ENCODE results near the gene PMVK. TPM values are rescaled to one million over a fixed set of nuclear protein-coding genes. Genes with fewer than 3 reads are reported as not detected.

PMVK gene
- total RNA-seq, 3 donors from 2014 or later: 15.0 to 16.7 (median 16.4) TPM

DNA sequence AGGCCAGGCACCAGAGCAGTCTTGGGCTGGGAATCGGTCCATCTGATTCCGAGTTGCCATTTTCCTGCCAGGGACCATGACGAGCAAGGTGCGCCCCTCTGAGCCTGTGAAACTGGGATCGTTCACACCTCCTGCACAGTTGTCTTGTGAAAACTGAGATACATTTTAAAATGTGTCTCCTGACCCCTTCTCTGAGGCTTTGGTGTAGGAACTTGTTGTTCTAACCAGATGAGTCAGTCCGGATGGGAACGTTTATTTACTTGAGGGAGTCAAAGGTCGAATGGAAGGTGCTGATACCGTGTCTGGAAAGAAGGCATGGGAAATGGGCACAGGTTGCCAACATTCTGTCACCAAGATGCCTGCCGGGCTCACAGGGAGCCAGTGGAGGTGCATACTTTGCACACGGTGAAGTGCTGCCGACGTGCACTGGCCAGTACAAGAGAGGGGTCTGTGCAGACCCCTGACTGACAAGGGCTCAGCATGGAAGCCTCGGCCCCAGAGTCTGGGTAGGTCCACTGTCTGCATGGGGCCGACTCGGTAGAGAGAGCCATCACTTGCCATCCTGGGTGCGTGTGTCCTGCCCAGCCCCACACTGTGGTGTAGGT is 59.0 kb downstream of the PMVK start:
- Histone ChIP-seq H3K27me3 (no peaks in the 10 kb centered on the region), H3K4me3 (no peak overlapping the region), H3K9me3 (no peaks in the 10 kb centered on the region), H3K4me1 (no peaks in the 10 kb centered on the region), H3K27ac (no peak overlapping the region), H3K36me3 (no peaks in the 10 kb centered on the region)
- no peak for DNase-seq (ENCODE audit: low spot score in 2 of 2)
- intact Hi-C loops (cut with DNase I; ENCODE audit: low total_unique reads): no loop called here
- TF ChIP-seq POLR2A (IDR thresholded peaks at IDR 0.05) (no peak), POLR2AphosphoS5 (IDR thresholded peaks at IDR 0.05) (no peak)
- TF ChIP-seq, protein P1, sequence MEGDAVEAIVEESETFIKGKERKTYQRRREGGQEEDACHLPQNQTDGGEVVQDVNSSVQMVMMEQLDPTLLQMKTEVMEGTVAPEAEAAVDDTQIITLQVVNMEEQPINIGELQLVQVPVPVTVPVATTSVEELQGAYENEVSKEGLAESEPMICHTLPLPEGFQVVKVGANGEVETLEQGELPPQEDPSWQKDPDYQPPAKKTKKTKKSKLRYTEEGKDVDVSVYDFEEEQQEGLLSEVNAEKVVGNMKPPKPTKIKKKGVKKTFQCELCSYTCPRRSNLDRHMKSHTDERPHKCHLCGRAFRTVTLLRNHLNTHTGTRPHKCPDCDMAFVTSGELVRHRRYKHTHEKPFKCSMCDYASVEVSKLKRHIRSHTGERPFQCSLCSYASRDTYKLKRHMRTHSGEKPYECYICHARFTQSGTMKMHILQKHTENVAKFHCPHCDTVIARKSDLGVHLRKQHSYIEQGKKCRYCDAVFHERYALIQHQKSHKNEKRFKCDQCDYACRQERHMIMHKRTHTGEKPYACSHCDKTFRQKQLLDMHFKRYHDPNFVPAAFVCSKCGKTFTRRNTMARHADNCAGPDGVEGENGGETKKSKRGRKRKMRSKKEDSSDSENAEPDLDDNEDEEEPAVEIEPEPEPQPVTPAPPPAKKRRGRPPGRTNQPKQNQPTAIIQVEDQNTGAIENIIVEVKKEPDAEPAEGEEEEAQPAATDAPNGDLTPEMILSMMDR (IDR thresholded peaks at IDR 0.05): no peak

DNA sequence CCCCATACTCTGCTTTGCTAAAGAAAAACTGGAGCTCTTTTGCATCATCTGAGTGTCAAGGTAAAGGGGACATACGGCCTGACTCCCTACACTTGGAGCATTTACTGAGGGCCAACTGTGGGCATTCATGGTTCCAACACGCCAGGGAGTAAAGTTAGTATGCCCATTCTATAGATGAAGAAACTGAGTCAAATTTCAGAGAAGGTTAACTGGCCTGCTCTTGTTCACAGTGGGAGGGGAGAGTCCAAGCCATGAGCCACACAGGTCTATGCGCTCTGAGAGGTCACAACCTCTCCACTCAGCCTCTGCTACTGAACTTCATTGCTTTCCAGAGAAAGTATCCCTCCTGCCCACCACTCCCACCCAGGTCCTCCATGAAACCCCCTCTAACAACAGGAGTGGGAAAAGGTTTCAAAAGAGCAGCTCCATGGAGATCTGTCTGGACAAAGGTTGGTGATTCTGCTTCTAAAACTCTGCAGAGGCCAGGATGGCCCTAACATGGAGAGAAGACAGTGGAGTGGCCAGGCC is 59.6 kb downstream of the PMVK start:
- no peak for DNase-seq (ENCODE audit: low spot score in 2 of 2)
- intact Hi-C loops (cut with DNase I; ENCODE audit: low total_unique reads): no loop called here
- no peaks in the 10 kb centered on the region for H3K9me3 ChIP-seq

More for the DNA sequence above, 59.6 kb downstream of the PMVK start:
- H3K4me1 ChIP-seq: no peaks in the 10 kb centered on the region
- no peak overlapping the region for H3K27ac ChIP-seq
- H3K36me3 ChIP-seq: no peaks in the 10 kb centered on the region
- H3K27me3 ChIP-seq: no peaks in the 10 kb centered on the region
- no peak overlapping the region for H3K4me3 ChIP-seq
- TF ChIP-seq POLR2AphosphoS5 (IDR thresholded peaks at IDR 0.05) (no peak), POLR2A (IDR thresholded peaks at IDR 0.05) (no peak)
- TF ChIP-seq, protein P1 (IDR thresholded peaks at IDR 0.05): no peak

Other genes starting within 250 kb of the PMVK start
- 1 to 10 TPM in 2 of 3 donors, under 1 TPM in 1; 0.96 to 1.6 (median 1.0) TPM for gene KCNN3, start 66.4 kb downstream of the PMVK start, total RNA-seq
- gene PBXIP1, start 19.4 kb upstream of the PMVK start, total RNA-seq: 100 to 1,000 TPM in 2 of 3 donors, 10 to 100 TPM in 1; 79.3 to 156 (median 105) TPM
- 10 to 100 TPM; 14.6 to 26.2 (median 20.3) TPM for gene PYGO2, start 25.1 kb upstream of the PMVK start, total RNA-seq
- 100 to 1,000 TPM in 2 of 3 donors, 10 to 100 TPM in 1; 94.4 to 177 (median 134) TPM for gene SHC1, start 34.0 kb upstream of the PMVK start, total RNA-seq
- 100 to 1,000 TPM in 1 of 3 donors, 10 to 100 TPM in 2; 44.6 to 104 (median 47.3) TPM for gene CKS1B, start 38.0 kb upstream of the PMVK start, total RNA-seq
- gene FLAD1, start 46.6 kb upstream of the PMVK start, total RNA-seq: 10 to 100 TPM; 27.0 to 42.7 (median 39.3) TPM
- not detected for gene LENEP, start 56.9 kb upstream of the PMVK start, total RNA-seq
- 10 to 100 TPM; 45.6 to 82.5 (median 53.4) TPM for gene ZBTB7B, start 66.1 kb upstream of the PMVK start, total RNA-seq
- 1 to 10 TPM in 2 of 3 donors, under 1 TPM in 1; 0.48 to 4.4 (median 3.3) TPM for gene DCST2, start 97.1 kb upstream of the PMVK start, total RNA-seq
- gene DCST1, start 97.1 kb upstream of the PMVK start, total RNA-seq: under 1 TPM; 0.16 to 0.66 (median 0.44) TPM
- 100 to 1,000 TPM in 2 of 3 donors, 10 to 100 TPM in 1; 97.8 to 155 (median 109) TPM for gene ADAM15, start 114.6 kb upstream of the PMVK start, total RNA-seq
- 10 to 100 TPM in 2 of 3 donors, 1 to 10 TPM in 1; 4.8 to 26.6 (median 23.9) TPM for gene EFNA4, start 127.0 kb upstream of the PMVK start, total RNA-seq
- 1 to 10 TPM; 1.6 to 7.2 (median 6.6) TPM for gene EFNA3, start 142.1 kb upstream of the PMVK start, total RNA-seq
- 100 to 1,000 TPM in 2 of 3 donors, 10 to 100 TPM in 1; 18.7 to 163 (median 120) TPM for gene EFNA1, start 191.2 kb upstream of the PMVK start, total RNA-seq
- 10 to 100 TPM; 25.0 to 32.4 (median 28.5) TPM for gene SLC50A1, start 199.1 kb upstream of the PMVK start, total RNA-seq
- gene DPM3, start 203.8 kb upstream of the PMVK start, total RNA-seq: 10 to 100 TPM; 53.7 to 69.4 (median 68.2) TPM
- 100 to 1,000 TPM; 104 to 147 (median 131) TPM for gene KRTCAP2, start 236.6 kb upstream of the PMVK start, total RNA-seq
- 1 to 10 TPM in 1 of 3 donors, under 1 TPM in 1, not detected in 1; 0.98 to 1.5 TPM for gene TRIM46, start 237.1 kb upstream of the PMVK start, total RNA-seq

Measured in breast epithelium (tissue), 4 donors.